OCI-LY1 (cell line): ENCODE data around the gene PLEKHO2.

Experiments used
- H2AFZ ChIP-seq: fragments of 200-600 bp; sonication (generic), shearing (Covaris generic); 2 replicates; pipeline ENCODE4 v1.6.0; 2014; ENCODE audit warnings: antibody characterized with exemption, mild to moderate bottlenecking, low read length
- H3F3A ChIP-seq: fragments of 200-600 bp; sonication (generic), shearing (Covaris generic); 2 replicates; pipeline ENCODE4 v1.6.0; 2014; ENCODE audit warnings: mild to moderate bottlenecking, antibody characterized with exemption, low read length, moderate library complexity; ENCODE audit not compliant: insufficient read depth
- H3K27ac ChIP-seq: fragments of 200-600 bp; sonication (generic); 2 replicates; pipeline ENCODE4 v1.5.1; 2014; ENCODE audit warnings: low read length, mixed run types, mild to moderate bottlenecking, low read depth; ENCODE audit not compliant: poor library complexity, severe bottlenecking
- H3K27me3 ChIP-seq: fragments of 200-600 bp; sonication (generic); 2 replicates; pipeline ENCODE4 v1.6.0; 2014; ENCODE audit warnings: antibody characterized with exemption, mild to moderate bottlenecking, low read length, moderate library complexity; ENCODE audit not compliant: insufficient read depth
- H3K36me3 ChIP-seq: fragments of 200-600 bp; sonication (generic); 2 replicates; pipeline ENCODE4 v1.6.1; 2014; ENCODE audit warnings: mild to moderate bottlenecking, antibody characterized with exemption, low read length, moderate library complexity, mixed read lengths; ENCODE audit not compliant: insufficient read depth
- H3K4me1 ChIP-seq: fragments of 200-600 bp; sonication (generic); 2 replicates; pipeline ENCODE4 v1.5.1; 2014; ENCODE audit warnings: mild to moderate bottlenecking, low read length, moderate library complexity; ENCODE audit not compliant: insufficient read depth, severe bottlenecking
- H3K4me2 ChIP-seq: fragments of 200-600 bp; sonication (generic), shearing (Covaris generic); 2 replicates; pipeline ENCODE4 v1.6.1; 2014; ENCODE audit warnings: low read length
- H3K4me3 ChIP-seq: fragments of 200-600 bp; sonication (generic); 2 replicates; pipeline ENCODE4 v1.5.1; 2014; ENCODE audit warnings: low read length, low read depth, mild to moderate bottlenecking, mixed read lengths; ENCODE audit not compliant: poor library complexity, severe bottlenecking
- H3K79me2 ChIP-seq: fragments of 200-600 bp; shearing (Covaris generic); 2 replicates; pipeline ENCODE4 v1.6.1; 2016; ENCODE audit warnings: mixed run types, low read length, mixed read lengths; ENCODE audit not compliant: insufficient read depth
- H3K9ac ChIP-seq: fragments of 200-600 bp; sonication (generic), shearing (Covaris generic); 2 replicates; pipeline ENCODE4 v1.6.1; 2014; ENCODE audit warnings: mild to moderate bottlenecking, low read length, mixed read lengths
- H3K9me2 ChIP-seq: fragments of 200-600 bp; sonication (generic), shearing (Covaris generic); 2 replicates; pipeline ENCODE4 v1.6.1; 2014; ENCODE audit warnings: low read depth, mild to moderate bottlenecking, low read length, mixed read lengths
- H3K9me3 ChIP-seq: fragments of 200-600 bp; shearing (Covaris generic); 2 replicates; pipeline ENCODE4 v1.6.1; 2014; ENCODE audit warnings: low read length, mixed read lengths
- H4K20me1 ChIP-seq: fragments of 200-600 bp; sonication (generic), shearing (Covaris generic); 2 replicates; pipeline ENCODE4 v1.6.0; 2016; ENCODE audit warnings: mild to moderate bottlenecking, low read length; ENCODE audit not compliant: insufficient read depth
- CTCF ChIP-seq: fragments of 200-600 bp; sonication (generic), shearing (Covaris generic); IDR thresholded peaks from 2 replicates; pipeline ENCODE4 v1.5.1; 2017; ENCODE audit warnings: mild to moderate bottlenecking, antibody characterized with exemption, low read length, moderate library complexity, mixed read lengths
- EZH2 ChIP-seq: fragments of 200-600 bp; sonication (generic), shearing (Covaris generic); IDR thresholded peaks from 2 replicates; pipeline ENCODE4 v1.8.0; 2017; ENCODE audit warnings: borderline replicate concordance, mixed run types, mild to moderate bottlenecking, antibody characterized with exemption, low read length, moderate library complexity, mixed read lengths

The PLEKHO2 gene

DNA sequence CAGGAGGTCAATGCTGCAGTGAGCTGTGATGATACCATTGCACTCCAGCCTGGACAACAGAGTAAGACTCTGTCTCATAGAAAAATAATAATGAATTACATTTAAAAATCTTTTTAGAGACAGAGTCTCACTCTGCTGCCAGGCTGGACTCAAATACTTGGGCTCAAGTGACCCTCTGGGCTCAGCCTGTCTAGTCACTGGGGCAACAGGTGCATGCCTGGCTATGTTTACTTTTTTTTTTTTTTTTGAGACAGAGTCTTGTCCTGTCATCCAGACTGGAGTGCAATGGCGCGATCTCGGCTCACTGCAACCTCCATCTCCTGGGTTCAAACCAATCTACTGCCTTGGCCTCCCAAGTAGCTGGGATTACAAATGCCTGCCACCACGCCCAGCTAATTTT, 8.0 kb upstream of the PLEKHO2 start:
- H3K4me1 ChIP-seq: peaks cover 8% of the 10 kb centered on the region
- no peaks in the 10 kb centered on the region for H4K20me1 ChIP-seq
- H3K9ac ChIP-seq: no peak overlapping the region
- no peaks in the 10 kb centered on the region for H3K9me2 ChIP-seq
- TF ChIP-seq EZH2: no peak
- TF ChIP-seq CTCF: no peak
- H3K79me2 ChIP-seq: no peaks in the 10 kb centered on the region
- H3K36me3 ChIP-seq: no peaks in the 10 kb centered on the region
- H3F3A ChIP-seq: no peaks in the 10 kb centered on the region
- H2AFZ ChIP-seq: no peak overlapping the region
- H3K4me2 ChIP-seq: no peak overlapping the region
- no peak overlapping the region for H3K4me3 ChIP-seq
- H3K9me3 ChIP-seq: no peaks in the 10 kb centered on the region
- H3K27me3 ChIP-seq: no peaks in the 10 kb centered on the region
- no peak overlapping the region for H3K27ac ChIP-seq

DNA sequence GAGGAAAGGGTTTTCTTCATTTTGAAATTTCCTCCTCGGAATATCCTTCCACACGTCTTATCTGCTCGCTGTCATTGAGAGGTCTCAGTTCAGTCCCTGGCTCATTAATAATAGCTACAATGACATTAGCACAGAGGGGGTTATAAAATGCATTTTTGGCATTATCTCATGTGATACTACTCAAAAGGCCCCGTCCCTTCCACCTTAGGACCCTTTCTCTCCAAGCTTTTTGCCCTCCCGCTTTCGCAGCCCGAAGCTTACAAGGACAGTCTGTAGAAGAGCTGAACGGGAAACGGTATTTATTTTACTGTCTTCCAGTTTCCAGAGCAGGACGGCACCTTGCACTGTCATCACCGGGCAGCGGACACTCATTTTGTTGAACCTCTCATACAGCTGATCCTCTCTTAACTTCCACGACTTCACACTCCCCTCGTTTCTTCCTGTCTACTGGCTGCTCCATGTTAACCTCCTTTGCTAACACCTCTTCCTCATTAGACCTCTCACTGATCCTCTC, 5.6 kb upstream of the PLEKHO2 start:
- no peaks in the 10 kb centered on the region for H3K79me2 ChIP-seq
- peaks cover 11% of the 10 kb centered on the region for H3K4me1 ChIP-seq
- H3K27me3 ChIP-seq: no peaks in the 10 kb centered on the region
- peak overlapping the region; percentile 42 for H3K4me3 ChIP-seq
- no peak overlapping the region for H2AFZ ChIP-seq
- H3K4me2 ChIP-seq: peak overlapping the region; percentile 57
- H3F3A ChIP-seq: no peaks in the 10 kb centered on the region
- no peak overlapping the region for H3K27ac ChIP-seq
- no peaks in the 10 kb centered on the region for H3K9me2 ChIP-seq
- H3K36me3 ChIP-seq: no peaks in the 10 kb centered on the region
- H3K9me3 ChIP-seq: no peaks in the 10 kb centered on the region
- no peak for TF ChIP-seq EZH2
- 0 out of 2 replicates have a peak, but pooled peaks have one; percentile 20 for TF ChIP-seq CTCF
- peak overlapping the region; percentile 52; the same call in 1 of the 2 replicates for H3K9ac ChIP-seq
- no peaks in the 10 kb centered on the region for H4K20me1 ChIP-seq

DNA sequence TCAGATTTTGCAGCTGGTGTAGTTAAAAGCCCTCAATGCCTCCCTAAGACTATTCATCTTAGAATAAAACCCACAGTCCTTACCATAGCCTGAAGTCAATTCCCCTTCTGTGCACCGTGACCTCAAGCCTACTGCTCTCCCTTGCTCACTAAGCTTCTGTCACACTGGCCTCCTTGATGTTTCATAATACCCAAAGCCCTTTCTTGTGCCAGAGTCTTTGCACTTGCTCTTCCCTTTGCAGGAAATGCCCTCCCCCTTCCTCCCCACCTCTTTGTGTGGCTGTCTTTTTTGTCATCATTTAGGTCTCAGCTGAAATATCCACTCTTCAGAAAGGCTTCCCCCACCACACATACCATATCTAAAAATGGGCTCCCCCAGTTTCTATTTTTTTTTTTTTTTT, 4.2 kb upstream of the PLEKHO2 start:
- Histone ChIP-seq H3K4me3 (no peak overlapping the region), H3K36me3 (no peaks in the 10 kb centered on the region), H3K27ac (no peak overlapping the region), H3K9me3 (no peaks in the 10 kb centered on the region), H3K4me1 (peaks cover 14% of the 10 kb centered on the region), H3F3A (no peaks in the 10 kb centered on the region), H2AFZ (no peak overlapping the region), H3K9ac (no peak overlapping the region), H3K27me3 (no peaks in the 10 kb centered on the region), H4K20me1 (no peaks in the 10 kb centered on the region), H3K79me2 (no peaks in the 10 kb centered on the region), H3K4me2 (no peak overlapping the region), H3K9me2 (no peaks in the 10 kb centered on the region)
- TF ChIP-seq CTCF (no peak), EZH2 (no peak)
